ENCODE data around the gene EIF2S3.
A peak's percentile ranks its signal among the peaks of the same experiment; 100 is the strongest.
"Not testable (repeated sequence)": the region's sequence is repeated elsewhere in the genome, so short reads cannot be mapped to it uniquely, and the experiment has no call there.

EIF2S3 gene
- 258 to 371 reads per million in 2 donors for total RNA-seq

DNA sequence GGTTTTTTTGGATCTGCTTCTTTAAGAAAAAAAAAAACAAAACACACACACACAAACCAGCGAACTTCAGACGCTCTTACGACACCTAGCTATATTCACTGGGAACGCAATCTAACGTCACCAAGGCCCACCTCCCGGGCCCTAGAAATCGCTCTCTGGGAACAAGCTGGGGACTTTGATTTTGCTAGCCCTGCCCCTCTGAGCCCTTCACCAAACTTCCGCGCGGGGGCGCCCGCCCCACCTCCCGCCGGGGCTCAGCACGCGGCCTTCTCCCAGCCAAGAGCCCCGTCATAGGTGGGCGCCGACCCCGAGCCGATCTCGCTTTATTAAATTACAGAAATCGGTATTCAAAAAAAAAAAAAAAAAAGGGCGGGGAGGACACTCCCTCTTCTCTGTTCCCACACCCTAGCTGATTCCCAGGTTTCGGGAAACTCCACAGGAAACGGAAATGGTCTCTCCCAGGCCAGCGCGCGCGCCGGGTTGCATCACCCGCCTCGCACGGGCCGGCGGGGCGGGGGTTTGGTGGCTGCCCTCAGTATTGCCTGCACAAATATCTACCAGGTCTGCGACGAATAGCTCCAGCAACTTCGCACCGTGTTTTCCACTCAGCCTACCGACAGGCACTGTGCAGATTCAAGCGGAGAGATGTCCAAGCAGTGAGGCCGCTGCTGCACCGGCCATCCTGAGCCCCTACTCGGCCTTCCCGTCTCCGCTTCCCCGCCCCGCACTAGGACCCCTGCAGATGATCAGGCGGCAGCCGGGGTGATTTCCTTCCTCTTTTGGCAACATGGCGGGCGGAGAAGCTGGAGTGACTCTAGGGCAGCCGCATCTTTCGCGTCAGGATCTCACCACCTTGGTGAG, at the start of gene EIF2S3:
TSS of gene EIF2S3 (plus strand) at position 775 of the 861 bp plus-strand sequence. CDS start at position 788, 13 bp downstream.
- DNase-seq, result peak; percentile 86

DNA sequence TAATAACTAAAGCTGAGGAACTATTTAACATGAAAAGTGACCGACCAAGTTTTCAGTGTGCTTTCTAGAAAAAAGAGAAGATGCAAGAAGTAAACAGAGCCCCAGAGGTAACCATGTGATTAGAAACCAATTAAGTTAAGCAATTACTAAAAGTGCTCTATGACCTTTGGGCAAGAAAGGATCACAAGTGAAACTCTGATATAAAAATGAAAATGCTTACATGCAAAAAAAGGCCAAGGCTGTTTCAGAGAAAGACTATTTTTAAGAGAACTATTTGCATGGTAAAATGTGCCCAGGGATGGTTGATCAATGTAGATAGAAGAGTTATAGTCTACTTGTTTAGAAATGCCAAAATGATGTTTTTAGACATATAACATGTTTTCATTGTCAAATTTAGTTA, 49.7 kb upstream of the EIF2S3 start:
- DNase-seq, result no peak

- no peak for DNase-seq
These were observed 48.9 kb upstream of the EIF2S3 start for GRCh38 chrX:24005867-24006266.

DNA sequence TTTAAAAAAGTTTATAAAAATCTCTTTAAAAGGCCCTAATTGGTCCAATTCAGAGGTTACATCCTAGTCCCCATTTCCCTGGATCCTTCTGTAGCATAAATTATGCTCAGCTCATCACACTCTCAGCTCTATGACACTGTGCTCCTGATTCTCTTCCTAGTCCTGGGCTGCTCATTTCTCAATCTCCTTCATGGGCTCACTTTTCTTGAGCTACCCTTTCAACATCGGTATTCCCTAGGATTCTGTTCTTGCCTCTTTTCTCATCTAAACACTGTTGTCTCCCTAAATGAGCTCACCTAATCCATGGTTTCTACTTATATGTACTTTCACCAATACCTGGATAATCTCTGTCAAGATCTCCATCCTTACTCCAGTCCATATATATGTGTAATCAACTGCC, 42.5 kb upstream of the EIF2S3 start:
- no peak for DNase-seq

DNA sequence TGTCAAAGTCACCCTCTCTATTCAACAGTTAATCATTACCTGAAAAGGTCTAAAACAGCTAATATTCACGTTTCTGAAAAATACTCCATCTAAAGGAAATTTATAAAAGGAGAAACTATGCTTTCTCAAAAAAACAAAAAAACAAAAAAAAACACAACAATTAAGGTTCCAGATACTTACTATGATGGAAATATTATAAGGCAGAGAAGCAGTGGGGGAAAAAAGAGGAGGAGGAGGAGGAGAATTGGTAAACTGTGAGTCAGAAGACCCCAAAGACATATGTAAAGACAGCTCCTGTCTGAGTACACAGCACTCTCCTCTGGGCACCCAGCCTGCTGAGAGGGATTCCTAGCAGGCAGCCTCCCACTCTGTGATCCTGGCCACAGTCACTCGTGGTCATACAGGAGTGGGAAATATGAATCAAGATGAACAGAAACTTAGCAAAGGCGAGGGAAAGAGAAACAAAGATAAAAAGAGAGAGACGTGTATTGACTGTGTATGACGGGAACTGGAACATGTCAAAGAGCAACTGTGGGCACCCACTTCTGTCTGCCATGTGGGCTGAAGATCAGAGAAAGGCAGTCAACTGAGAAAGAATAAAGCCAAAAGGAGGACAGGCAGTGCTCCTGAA, 40.3 kb upstream of the EIF2S3 start:
- no peak for DNase-seq

DNA sequence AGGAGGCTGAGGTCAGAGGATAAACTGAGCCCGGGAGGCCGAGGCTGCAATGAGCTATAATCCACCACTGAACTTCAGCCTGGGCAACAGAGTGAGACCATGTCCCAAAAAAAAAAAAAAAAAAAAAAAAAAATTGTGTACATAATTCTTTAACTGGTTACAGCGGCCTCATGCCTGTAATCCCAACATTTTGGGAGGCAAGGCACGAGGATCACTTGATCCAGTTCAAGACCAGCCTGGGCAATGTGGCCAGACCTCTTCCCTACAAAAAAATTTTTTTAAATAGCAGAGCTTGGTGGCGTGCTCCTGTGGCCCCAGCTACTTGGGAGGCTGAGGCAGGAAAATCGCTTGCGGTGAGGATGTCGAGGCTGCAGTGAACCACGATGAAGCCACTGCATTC, 37.1 kb upstream of the EIF2S3 start:
- DNase-seq, result no peak

DNA sequence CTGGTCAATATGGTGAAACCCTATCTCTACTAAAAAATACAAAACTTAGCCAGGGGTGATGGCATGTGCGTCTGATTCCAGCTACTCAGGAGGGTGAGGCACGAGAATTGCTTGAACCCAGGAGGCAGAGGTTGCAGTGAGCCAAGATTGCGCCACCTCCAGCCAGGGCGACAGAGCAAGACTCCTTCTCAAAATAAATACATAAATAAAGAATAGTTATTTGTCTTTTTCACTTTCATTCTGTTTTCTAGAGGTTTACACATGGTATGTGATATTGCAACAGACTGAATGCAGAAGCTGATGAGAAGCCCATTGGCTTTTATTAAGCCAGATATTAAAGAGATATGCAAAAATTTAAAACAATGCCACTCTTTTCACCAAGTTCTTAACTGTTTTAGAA, 35.9 kb upstream of the EIF2S3 start:
- no peak for DNase-seq

GRCh38 chrX:24019448-24019847, 35.3 kb upstream of the EIF2S3 start:
- DNase-seq, result no peak

DNA sequence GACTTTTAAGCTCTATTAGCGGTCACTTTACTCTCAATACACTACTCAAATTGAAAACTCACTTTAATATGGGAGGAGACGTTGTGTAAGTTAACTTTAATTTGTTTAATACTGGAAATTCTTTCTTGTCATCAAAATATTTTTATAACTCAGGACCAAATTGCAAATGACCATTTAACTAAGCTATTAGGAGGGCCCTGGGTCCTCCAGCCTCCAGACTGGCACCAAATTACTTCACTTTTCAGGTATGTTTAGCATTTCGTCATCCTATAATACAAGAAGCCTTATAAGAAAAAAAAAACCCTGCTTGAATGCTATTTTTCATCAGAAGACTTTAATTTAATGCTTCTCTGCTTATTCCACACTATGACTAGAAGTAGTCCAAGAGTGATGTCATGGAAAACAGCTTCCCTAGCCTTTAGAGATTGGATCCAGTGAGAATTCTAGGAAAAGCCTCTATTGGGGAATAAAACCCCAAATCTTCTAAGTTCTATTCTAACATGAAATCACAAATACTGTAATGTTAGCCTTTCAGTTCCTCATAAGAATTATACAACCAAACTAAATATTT, 34.4 kb upstream of the EIF2S3 start:
- no peak for DNase-seq

- DNase-seq, result no peak
These were observed 31.2 kb upstream of the EIF2S3 start for GRCh38 chrX:24023544-24023943.

DNA sequence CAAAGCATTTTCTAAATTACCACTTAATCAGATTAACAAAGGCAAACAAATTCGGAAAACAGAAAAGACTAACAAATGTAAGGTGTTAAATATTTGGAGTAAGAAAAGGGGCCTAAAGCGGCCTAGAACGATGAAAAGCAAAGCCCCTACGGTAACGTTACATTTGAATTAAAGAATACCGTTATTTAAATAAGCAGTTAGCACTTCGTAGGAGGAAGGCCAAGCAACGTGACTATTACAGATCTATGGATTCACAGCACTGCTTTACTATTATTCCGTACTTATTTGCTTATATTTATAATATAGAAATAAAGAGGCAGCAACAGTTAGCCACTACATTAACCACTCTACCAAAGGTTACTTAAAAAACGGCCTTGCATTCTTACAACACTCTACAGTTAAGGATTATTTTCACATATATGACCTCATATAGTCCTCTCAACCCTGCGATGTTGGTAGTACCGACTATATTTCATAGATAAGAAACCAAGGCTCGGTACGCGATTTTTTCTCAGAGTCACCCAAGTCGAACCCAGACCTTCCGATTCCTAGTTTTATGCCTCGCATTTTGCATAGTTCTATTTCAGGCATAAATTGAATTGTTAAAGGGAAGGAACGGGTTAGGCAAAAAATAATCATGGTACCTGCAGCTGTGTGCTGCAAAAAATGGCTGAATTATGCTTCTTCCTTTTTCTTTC, 30.6 kb upstream of the EIF2S3 start:
- no peak for DNase-seq

GRCh38 chrX:24024819-24025740, 29.7 kb upstream of the EIF2S3 start:
- DNase-seq, result peak; percentile 82

GRCh38 chrX:24025741-24026403, 28.9 kb upstream of the EIF2S3 start:
- DNase-seq, result no peak

- DNase-seq, result no peak
These were observed 28.3 kb upstream of the EIF2S3 start for GRCh38 chrX:24026432-24026831.

DNA sequence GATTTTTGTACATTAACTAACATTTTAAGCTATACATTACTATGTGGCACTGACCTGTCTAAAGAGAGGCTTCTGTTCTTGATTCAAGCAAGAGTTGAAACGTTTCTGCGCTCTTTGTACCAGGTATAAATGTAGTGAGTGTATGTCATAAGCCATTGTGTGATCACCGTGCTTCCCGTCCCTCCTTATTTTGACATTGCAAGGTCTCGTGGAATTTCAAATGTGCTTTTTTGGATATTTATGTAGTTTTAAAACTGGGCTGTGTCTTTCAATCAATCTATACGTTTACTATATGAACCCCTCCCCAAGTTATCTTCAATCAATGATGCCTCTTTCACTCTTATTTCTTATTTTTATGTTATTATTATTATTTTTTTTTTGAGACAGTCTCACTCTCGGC, 27.7 kb upstream of the EIF2S3 start, which contains the start of gene KLHL15:
TSS of gene KLHL15 (minus strand) at position 101 of the 400 bp plus-strand sequence. CDS start 20,493 bp downstream, outside the sequence.
- DNase-seq, result no peak

- DNase-seq, result no peak
These were observed 26.8 kb upstream of the EIF2S3 start for GRCh38 chrX:24027985-24028384.

- DNase-seq, result no peak
These were observed 24.2 kb upstream of the EIF2S3 start for GRCh38 chrX:24030597-24030996.

DNA sequence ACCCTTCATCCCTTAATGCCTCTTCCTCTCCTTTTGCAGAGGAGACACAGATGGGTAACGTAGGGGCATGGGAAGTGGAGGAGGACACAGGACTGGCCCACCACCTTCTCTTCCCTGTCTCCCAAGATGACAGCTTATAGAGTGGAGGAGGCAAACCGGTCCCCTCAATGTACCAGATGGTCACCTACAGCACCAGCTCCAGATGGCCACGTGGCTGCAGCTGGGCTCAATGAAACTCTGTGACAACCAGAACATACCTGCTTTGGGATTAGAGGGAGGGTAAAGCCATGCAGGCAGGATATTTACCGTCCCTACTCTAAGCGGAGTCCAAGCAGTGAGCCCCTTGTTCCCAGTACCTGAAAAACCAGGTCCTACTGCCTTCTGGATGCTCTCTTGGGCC, 20.3 kb upstream of the EIF2S3 start:
- DNase-seq, result no peak

DNA sequence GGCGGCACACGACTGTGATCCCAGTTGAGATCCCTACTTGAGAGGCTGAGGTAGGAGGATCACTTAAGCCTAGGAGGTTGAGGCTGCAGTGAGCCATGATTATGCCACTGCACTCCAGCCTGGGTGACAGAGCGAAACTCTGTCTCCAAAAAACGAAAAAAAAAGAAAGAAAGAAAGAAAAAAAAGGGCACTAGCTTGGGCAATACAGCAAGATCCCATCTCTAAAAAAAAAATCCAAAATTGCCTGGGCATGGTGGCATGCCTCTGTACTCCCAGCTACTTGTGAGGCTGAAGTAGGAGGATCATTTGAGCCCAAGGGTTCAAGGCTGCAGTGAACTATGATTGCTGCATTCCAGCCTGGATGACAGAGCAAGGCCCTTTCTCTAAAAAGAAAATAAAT, 17.0 kb upstream of the EIF2S3 start:
- DNase-seq, result no peak

DNA sequence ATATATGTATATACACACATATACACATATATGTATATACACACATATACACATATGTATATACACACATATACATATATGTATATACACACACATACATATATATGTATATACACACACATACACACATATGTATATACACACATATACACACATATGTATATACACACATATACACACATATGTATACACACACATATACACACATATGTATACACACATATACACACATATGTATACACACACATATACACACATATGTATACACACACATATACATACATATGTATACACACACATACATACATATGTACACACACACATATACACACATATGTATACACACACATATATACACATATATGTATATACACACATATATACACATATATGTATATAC, 8.7 kb upstream of the EIF2S3 start:
- DNase-seq, result not testable (repeated sequence)

DNA sequence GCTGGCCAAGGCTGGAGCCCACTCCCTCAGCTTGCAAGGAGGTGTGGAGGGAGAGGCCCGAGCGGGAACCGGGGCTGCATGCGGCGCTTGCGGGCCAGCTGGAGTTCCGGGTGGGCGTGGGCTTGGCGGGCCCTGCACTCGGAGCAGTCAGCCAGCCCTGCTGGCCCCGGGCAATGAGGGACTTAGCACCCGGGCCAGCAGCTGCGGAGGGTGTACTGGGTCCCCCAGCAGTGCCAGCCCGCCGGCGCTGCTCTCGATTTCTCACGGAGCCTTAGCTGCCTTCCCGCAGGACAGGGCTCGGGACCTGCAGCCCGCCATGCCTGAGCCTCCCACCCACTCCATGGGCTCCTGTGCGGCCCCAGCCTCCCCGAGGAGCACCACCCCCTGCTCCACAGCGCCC, 5.1 kb upstream of the EIF2S3 start:
- not testable (repeated sequence) for DNase-seq

Measured in activated gamma-delta T cell (primary cell).